Activated CD4-positive, alpha-beta memory T cell treated with anti-CD3 and anti-CD28 coated beads for 36 hours (primary cell): Measurements from ENCODE around the gene DCAF8. TPM values are rescaled to one million over a fixed set of nuclear protein-coding genes. Genes with fewer than 3 reads are reported as not detected.

Source experiments
- CTCF ChIA-PET: fragments of 350-600 bp; sonication (Branson Sonifier 250); formaldehyde crosslinking; loops from one replicate; lab custom pipeline; 2021; ENCODE audit warnings: antibody characterized with exemption, inconsistent platforms; lab: Charles Lee
- POLR2A ChIA-PET: fragments of 350-600 bp; sonication (Branson Sonifier 250); formaldehyde crosslinking; loops from one replicate; lab custom pipeline; 2021; ENCODE audit warnings: antibody characterized with exemption; lab: Charles Lee
- DNase-seq: peaks from one replicate; pipeline ENCODE4 v3.0.0-alpha.2; 2020
- H3K27ac Mint-ChIP-seq: one replicate; pipeline ENCODE4 v1.8.0; 2021; ENCODE audit warnings: mixed read lengths
- H3K27me3 Mint-ChIP-seq: one replicate; pipeline ENCODE4 v1.8.0; 2021; ENCODE audit warnings: mixed read lengths
- H3K36me3 Mint-ChIP-seq: one replicate; pipeline ENCODE4 v1.8.0; 2021; ENCODE audit warnings: mixed read lengths
- H3K4me1 Mint-ChIP-seq: one replicate; pipeline ENCODE4 v1.8.0; 2021; ENCODE audit warnings: low read depth, mixed read lengths
- H3K4me3 Mint-ChIP-seq: one replicate; pipeline ENCODE4 v1.8.0; 2021; ENCODE audit warnings: mild to moderate bottlenecking, mixed read lengths
- H3K9me3 Mint-ChIP-seq: one replicate; pipeline ENCODE4 v1.8.0; 2021; ENCODE audit warnings: mixed read lengths
- intact Hi-C: fragments of 100-400 bp; cut with micrococcal nuclease; formaldehyde crosslinking; loops from one replicate; pipeline ENCODE4 v1.15.1; 2023
- total RNA-seq, 2 experiments: library from RNA; stranded (reverse); gene quantifications; one replicate each; pipeline ENCODE4 v1.2.3, GENCODE V29; 2021

Gene DCAF8
- total RNA-seq, 2 experiments from 2014 or later, result 142 to 150 TPM

GRCh38 chr1:160260406-160261382, 1.7 kb downstream of the DCAF8 start:
- ChIA-PET POLR2A (interaction anchor here (0.6 to 3.7 kb wide), 8 partner anchors 9 to 339 kb away, joined by 3 to 14 read pairs (median 4); partner anchors contain the start of genes PEX19 and TAGLN2), CTCF (interaction anchor here (0.6 to 6.5 kb wide), 6 partner anchors 9 to 159 kb away, joined by 3 to 60 read pairs (median 5); no protein-coding TSS in a partner anchor)
- H3K4me3 Mint-ChIP-seq, result peak overlapping the region; percentile 96
- H3K36me3 Mint-ChIP-seq, result peaks cover 22% of the 10 kb centered on the region
- peak overlapping the region; percentile 99 for H3K27ac Mint-ChIP-seq
- DNase-seq, result no peak
- no peaks in the 10 kb centered on the region for H3K27me3 Mint-ChIP-seq
- no peaks in the 10 kb centered on the region for H3K9me3 Mint-ChIP-seq
- intact Hi-C loops, result loop anchor here (5.0 to 10.0 kb wide), 3 partner anchors 338 to 857 kb away; partner anchors contain the start of genes NIT1 and PFDN2
- peaks cover 55% of the 10 kb centered on the region for H3K4me1 Mint-ChIP-seq

DNA sequence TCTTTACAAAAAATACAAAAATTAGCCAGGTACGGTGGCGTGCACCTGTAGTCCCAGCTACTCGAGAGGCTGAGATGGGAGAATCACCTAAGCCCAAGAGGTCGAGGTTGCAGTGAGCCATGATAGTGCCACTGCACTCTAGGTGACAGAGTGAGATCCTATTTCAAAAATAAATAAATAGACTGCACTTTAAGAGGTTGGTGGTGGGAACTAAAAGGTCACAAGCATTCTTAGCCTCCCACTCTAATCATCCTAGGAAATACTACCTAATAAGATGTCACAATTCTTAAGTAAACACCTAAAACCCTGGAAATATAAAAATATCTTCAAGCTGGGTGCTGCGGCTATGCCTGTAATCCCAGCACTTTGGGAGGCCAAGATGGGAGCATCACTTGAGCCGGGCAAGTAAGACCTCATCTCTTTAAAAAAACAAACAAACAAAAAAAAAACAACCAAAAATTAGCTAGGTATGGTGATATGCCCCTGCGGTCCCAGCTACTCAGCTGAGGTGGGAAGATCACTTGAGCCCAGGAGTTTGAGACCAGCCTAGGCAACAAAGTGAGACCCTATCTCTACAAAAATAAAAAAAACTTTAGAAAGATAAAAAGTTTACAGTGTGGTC, 4.1 kb downstream of the DCAF8 start:
- CTCF ChIA-PET, result interaction anchor here (3.1 kb wide), 1 partner anchor 33 kb away, joined by 18 read pairs; no protein-coding TSS in a partner anchor
- no peak for DNase-seq
- no peaks in the 10 kb centered on the region for H3K9me3 Mint-ChIP-seq
- POLR2A ChIA-PET, result interaction anchor here (3.7 kb wide), 1 partner anchor 26 kb away, joined by 14 read pairs; the partner anchor contains the start of gene PEX19
- peaks cover 27% of the 10 kb centered on the region for H3K36me3 Mint-ChIP-seq
- intact Hi-C loops, result no loop called here
- H3K27me3 Mint-ChIP-seq, result no peaks in the 10 kb centered on the region
- no peak overlapping the region for H3K4me3 Mint-ChIP-seq
- peaks cover 49% of the 10 kb centered on the region for H3K4me1 Mint-ChIP-seq
- H3K27ac Mint-ChIP-seq, result no peak overlapping the region

DNA sequence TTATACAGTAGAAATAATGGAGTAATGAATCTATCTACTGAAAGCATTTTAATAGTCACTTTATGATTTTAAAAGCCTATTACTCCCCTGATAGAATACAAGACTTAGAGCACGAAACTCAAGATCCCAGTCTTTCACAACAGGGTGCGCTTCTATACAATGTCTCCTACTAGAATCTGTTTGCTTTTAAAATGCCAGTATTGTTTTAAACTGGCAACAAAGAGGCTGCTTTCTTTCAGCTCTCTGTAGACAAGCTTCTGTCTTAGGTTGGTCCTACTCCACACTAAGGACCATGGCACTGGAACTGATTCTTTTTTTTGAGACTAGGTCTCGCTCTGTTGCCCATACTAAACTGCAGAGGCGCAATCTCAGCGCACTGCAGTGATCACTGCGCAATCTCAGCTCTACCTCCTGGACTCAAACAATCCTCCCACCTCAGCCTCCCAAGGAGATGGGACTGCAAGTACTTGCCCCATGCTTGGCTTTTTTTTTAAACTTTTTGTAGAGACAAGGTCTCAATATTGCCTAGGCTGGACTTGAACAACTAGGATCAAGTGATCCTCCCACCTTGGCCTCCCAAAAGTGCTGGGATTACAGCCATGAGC, 4.8 kb downstream of the DCAF8 start:
- H3K27me3 Mint-ChIP-seq, result no peaks in the 10 kb centered on the region
- POLR2A ChIA-PET, result interaction anchor here (0.7 to 3.7 kb wide), 2 partner anchors 27 kb away, joined by 4 to 14 read pairs; partner anchors contain the start of gene PEX19
- no peaks in the 10 kb centered on the region for H3K9me3 Mint-ChIP-seq
- H3K4me3 Mint-ChIP-seq, result no peak overlapping the region
- peak overlapping the region; percentile 5 for H3K27ac Mint-ChIP-seq
- H3K4me1 Mint-ChIP-seq, result peaks cover 46% of the 10 kb centered on the region
- intact Hi-C loops, result no loop called here
- DNase-seq, result no peak
- CTCF ChIA-PET, result interaction anchor here (0.6 to 3.1 kb wide), 2 partner anchors 34 to 155 kb away, joined by 3 to 18 read pairs; no protein-coding TSS in a partner anchor
- H3K36me3 Mint-ChIP-seq, result peaks cover 32% of the 10 kb centered on the region

DNA sequence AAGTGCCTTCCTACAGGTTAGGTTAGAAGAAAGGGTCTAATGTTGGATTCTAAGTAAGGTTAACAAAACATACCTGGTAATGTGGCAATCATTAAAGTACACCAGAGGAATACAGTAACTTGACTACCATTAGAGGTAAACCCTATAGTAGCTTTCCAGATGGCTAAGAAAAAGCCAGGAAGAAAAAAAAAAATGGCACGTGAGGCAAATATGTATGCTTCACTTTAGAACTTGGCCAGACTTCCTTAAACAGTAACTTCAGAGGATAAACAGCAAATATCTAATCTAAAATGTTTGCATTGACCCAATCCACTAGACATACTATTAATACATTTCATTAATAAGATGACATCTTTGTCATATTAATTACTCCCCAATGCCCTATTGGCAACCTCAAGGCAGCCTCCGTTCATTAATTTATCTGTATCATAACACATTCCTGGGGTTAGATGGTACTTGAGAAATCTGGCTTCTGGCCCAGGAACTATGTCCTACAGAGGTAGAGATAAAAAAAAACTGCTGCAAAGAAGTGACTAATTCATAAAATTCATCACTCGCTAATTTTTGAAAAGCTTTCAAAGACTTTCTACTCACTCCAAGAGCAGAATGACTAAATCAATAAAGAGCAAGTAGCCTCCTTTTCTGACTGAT, 5.8 kb downstream of the DCAF8 start:
- Mint-ChIP-seq H3K9me3 (no peaks in the 10 kb centered on the region), H3K27me3 (no peaks in the 10 kb centered on the region), H3K4me1 (peaks cover 48% of the 10 kb centered on the region), H3K36me3 (peaks cover 30% of the 10 kb centered on the region), H3K27ac (no peak overlapping the region), H3K4me3 (no peak overlapping the region)
- POLR2A ChIA-PET, result interaction anchor here (0.7 kb wide), 1 partner anchor 28 kb away, joined by 4 read pairs; the partner anchor contains the start of gene PEX19
- CTCF ChIA-PET, result interaction anchor here (3.1 kb wide), 1 partner anchor 35 kb away, joined by 18 read pairs; no protein-coding TSS in a partner anchor
- DNase-seq, result no peak
- intact Hi-C loops, result no loop called here

GRCh38 chr1:160255781-160256300, 6.5 kb downstream of the DCAF8 start:
- CTCF ChIA-PET, result interaction anchor here (2.4 to 5.6 kb wide), 2 partner anchors 36 to 63 kb away, joined by 13 to 69 read pairs; no protein-coding TSS in a partner anchor
- Mint-ChIP-seq H3K27me3 (no peaks in the 10 kb centered on the region), H3K4me1 (peaks cover 44% of the 10 kb centered on the region), H3K36me3 (peaks cover 27% of the 10 kb centered on the region), H3K9me3 (no peaks in the 10 kb centered on the region), H3K27ac (no peak overlapping the region), H3K4me3 (no peak overlapping the region)
- intact Hi-C loops, result no loop called here
- POLR2A ChIA-PET, result interaction anchor here (0.6 kb wide), 1 partner anchor 36 kb away, joined by 3 read pairs; no protein-coding TSS in a partner anchor
- DNase-seq, result no peak

GRCh38 chr1:160251687-160252526, 10.4 kb downstream of the DCAF8 start:
- CTCF ChIA-PET, result interaction anchor here (0.6 to 5.6 kb wide), 37 partner anchors 8 to 206 kb away, joined by 3 to 69 read pairs (median 6); partner anchors contain the start of genes CASQ1, DCAF8 and PEX19
- peak overlapping the region; percentile 5 for H3K27ac Mint-ChIP-seq

GRCh38 chr1:160251011-160251410, 11.3 kb downstream of the DCAF8 start:
- intact Hi-C loops, result no loop called here
- CTCF ChIA-PET, result interaction anchor here (1.1 to 5.6 kb wide), 15 partner anchors 10 to 165 kb away, joined by 3 to 69 read pairs (median 14); partner anchors contain the start of genes CASQ1, DCAF8 and PEX19
- H3K4me3 Mint-ChIP-seq, result no peak overlapping the region
- H3K36me3 Mint-ChIP-seq, result peaks cover 15% of the 10 kb centered on the region
- POLR2A ChIA-PET, result interaction anchor here (2.2 kb wide), 1 partner anchor 10 kb away, joined by 8 read pairs; no protein-coding TSS in a partner anchor
- peaks cover 10% of the 10 kb centered on the region for H3K4me1 Mint-ChIP-seq
- no peaks in the 10 kb centered on the region for H3K27me3 Mint-ChIP-seq
- no peak overlapping the region for H3K27ac Mint-ChIP-seq
- H3K9me3 Mint-ChIP-seq, result no peaks in the 10 kb centered on the region
- DNase-seq, result no peak

More at GRCh38 chr1:160251687-160252526, 10.4 kb downstream of the DCAF8 start:
- POLR2A ChIA-PET, result interaction anchor here (1.2 to 2.2 kb wide), 4 partner anchors 9 to 18 kb away, joined by 3 to 8 read pairs (median 4); partner anchors contain the start of gene DCAF8
- Mint-ChIP-seq H3K9me3 (no peaks in the 10 kb centered on the region), H3K4me1 (peaks cover 11% of the 10 kb centered on the region), H3K4me3 (no peak overlapping the region), H3K36me3 (peaks cover 15% of the 10 kb centered on the region), H3K27me3 (no peaks in the 10 kb centered on the region)
- peak; percentile 57 for DNase-seq
- intact Hi-C loops, result loop anchor here (1.0 kb wide), 2 partner anchors 59 to 151 kb away; no protein-coding TSS in a partner anchor

DNA sequence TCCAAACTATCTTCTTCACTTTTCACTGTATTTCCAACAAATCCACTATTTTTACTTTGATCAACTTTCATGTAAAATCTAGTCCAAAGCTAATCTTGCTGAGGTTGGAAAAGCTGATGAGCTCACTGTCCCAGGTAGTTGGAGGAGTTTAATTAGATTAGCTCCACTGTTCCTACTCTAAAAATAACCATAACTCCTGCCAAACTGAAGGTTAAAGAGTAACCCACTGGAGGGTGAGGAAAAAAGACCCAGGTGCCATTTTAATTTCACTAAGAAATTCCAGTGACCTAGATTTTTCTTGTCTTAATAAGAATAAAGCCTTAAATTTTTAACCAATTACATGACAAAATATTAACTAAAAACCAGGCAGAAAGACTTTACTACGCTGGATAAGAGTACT, 15.3 kb downstream of the DCAF8 start:
- H3K4me3 Mint-ChIP-seq, result no peak overlapping the region
- H3K27ac Mint-ChIP-seq, result no peak overlapping the region
- no peaks in the 10 kb centered on the region for H3K27me3 Mint-ChIP-seq
- H3K4me1 Mint-ChIP-seq, result peaks cover 10% of the 10 kb centered on the region
- CTCF ChIA-PET, result interaction anchor here (1.1 to 1.2 kb wide), 2 partner anchors 8 to 54 kb away, joined by 3 read pairs; no protein-coding TSS in a partner anchor
- peaks cover 11% of the 10 kb centered on the region for H3K36me3 Mint-ChIP-seq
- POLR2A ChIA-PET, result no interaction called here
- intact Hi-C loops, result no loop called here
- DNase-seq, result no peak
- no peaks in the 10 kb centered on the region for H3K9me3 Mint-ChIP-seq

DNA sequence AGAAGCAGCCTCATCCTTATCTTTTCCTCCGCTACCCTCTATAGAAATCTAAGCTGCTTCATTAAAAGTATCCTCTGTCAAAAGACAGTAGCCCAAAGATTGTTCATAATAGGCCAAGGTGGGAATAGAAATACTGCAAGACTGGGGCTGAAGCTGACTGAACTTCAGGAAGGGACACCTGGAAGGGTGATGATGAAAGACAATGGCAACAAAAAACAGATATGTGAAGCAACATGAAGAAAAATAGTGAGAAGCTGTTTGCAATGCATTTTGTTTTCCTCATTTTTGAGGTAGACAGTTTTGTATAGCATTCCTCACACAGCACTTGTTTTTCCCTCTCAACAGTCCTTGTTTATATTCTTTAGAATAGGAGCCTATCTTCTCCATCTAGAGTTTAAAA, 16.9 kb downstream of the DCAF8 start:
- intact Hi-C loops, result no loop called here
- Mint-ChIP-seq H3K9me3 (no peaks in the 10 kb centered on the region), H3K27ac (no peak overlapping the region), H3K36me3 (peaks cover 11% of the 10 kb centered on the region), H3K27me3 (no peaks in the 10 kb centered on the region), H3K4me1 (peaks cover 7% of the 10 kb centered on the region), H3K4me3 (no peak overlapping the region)
- CTCF ChIA-PET, result interaction anchor here (7.2 kb wide), 1 partner anchor 46 kb away, joined by 46 read pairs; no protein-coding TSS in a partner anchor
- POLR2A ChIA-PET, result interaction anchor here (1.6 kb wide), 1 partner anchor 17 kb away, joined by 3 read pairs; no protein-coding TSS in a partner anchor
- no peak for DNase-seq
